Measurements from ENCODE around the gene PRRG2.

The PRRG2 gene

GRCh38 chr19:49574206-49574755, 6.8 kb upstream of the PRRG2 start:
- H3K4me3 ChIP-seq (ENCODE audit: low read depth, low read length), result no peak overlapping the region
- peaks cover 20% of the 10 kb centered on the region for H3K36me3 ChIP-seq (replicated peaks)
- DNase-seq, result no peak
- no peaks in the 10 kb centered on the region for H3K27me3 ChIP-seq (replicated peaks)
- in situ Hi-C loops (cut with HindIII; ENCODE audit: low pct_ligation_motif_present, low sequenced_read_pairs), result no loop called here
- H3K27ac ChIP-seq, result no peak overlapping the region
- no peak for TF ChIP-seq CTCF (IDR thresholded peaks at IDR 0.05; ENCODE audit: low read depth, low read length, missing control alignments)

GRCh38 chr19:49579193-49579592, 1.9 kb upstream of the PRRG2 start:
- Histone ChIP-seq H3K4me3 (ENCODE audit: low read depth, low read length) (peak overlapping the region; percentile 91), H3K27ac (no peak overlapping the region)
- in situ Hi-C loops (cut with HindIII; ENCODE audit: low pct_ligation_motif_present, low sequenced_read_pairs), result no loop called here

GRCh38 chr19:49579947-49580263, 1.2 kb upstream of the PRRG2 start:
- peak overlapping the region; percentile 23 for H3K27ac ChIP-seq
- no peak for DNase-seq
- H3K27me3 ChIP-seq (replicated peaks), result no peaks in the 10 kb centered on the region
- H3K4me3 ChIP-seq (ENCODE audit: low read depth, low read length), result peak overlapping the region; percentile 91
- H3K36me3 ChIP-seq (replicated peaks), result peaks cover 13% of the 10 kb centered on the region
- no peak for TF ChIP-seq CTCF (IDR thresholded peaks at IDR 0.05; ENCODE audit: low read depth, low read length, missing control alignments)
- in situ Hi-C loops (cut with HindIII; ENCODE audit: low pct_ligation_motif_present, low sequenced_read_pairs), result no loop called here

More at GRCh38 chr19:49579193-49579592, 1.9 kb upstream of the PRRG2 start:
- Histone ChIP-seq H3K36me3 (replicated peaks) (peaks cover 17% of the 10 kb centered on the region), H3K27me3 (replicated peaks) (no peaks in the 10 kb centered on the region)
- no peak for TF ChIP-seq CTCF (IDR thresholded peaks at IDR 0.05; ENCODE audit: low read depth, low read length, missing control alignments)
- no peak for DNase-seq

- H3K36me3 ChIP-seq (replicated peaks), result peaks cover 10% of the 10 kb centered on the region
- peak within 1 kb of the TSS; percentile 91 for H3K4me3 ChIP-seq (ENCODE audit: low read depth, low read length)
- in situ Hi-C loops (cut with HindIII; ENCODE audit: low pct_ligation_motif_present, low sequenced_read_pairs), result no loop called here
- H3K27ac ChIP-seq, result peak within 1 kb of the TSS; percentile 23
- H3K27me3 ChIP-seq (replicated peaks), result no peaks in the 10 kb centered on the region
- peak; percentile 92 for DNase-seq
- no peak for TF ChIP-seq CTCF (IDR thresholded peaks at IDR 0.05; ENCODE audit: low read depth, low read length, missing control alignments)
These were observed 681 bp upstream of the PRRG2 start, which contains the start of gene NOSIP for GRCh38 chr19:49580264-49581006. NOSIP (minus strand) TSS chr19:49580556; CDS start chr19:49560691, 19,865 bp downstream.

- no peak overlapping the region for H3K27ac ChIP-seq
- DNase-seq, result no peak
- TF ChIP-seq CTCF (IDR thresholded peaks at IDR 0.05; ENCODE audit: low read depth, low read length, missing control alignments), result no peak
- no peak overlapping the region for H3K4me3 ChIP-seq (ENCODE audit: low read depth, low read length)
- in situ Hi-C loops (cut with HindIII; ENCODE audit: low pct_ligation_motif_present, low sequenced_read_pairs), result no loop called here
- no peaks in the 10 kb centered on the region for H3K27me3 ChIP-seq (replicated peaks)
- no peaks in the 10 kb centered on the region for H3K36me3 ChIP-seq (replicated peaks)
These were observed 2.1 kb downstream of the PRRG2 start for GRCh38 chr19:49583239-49583638.
